ENCODE results near the gene LRRC37B.

DNA sequence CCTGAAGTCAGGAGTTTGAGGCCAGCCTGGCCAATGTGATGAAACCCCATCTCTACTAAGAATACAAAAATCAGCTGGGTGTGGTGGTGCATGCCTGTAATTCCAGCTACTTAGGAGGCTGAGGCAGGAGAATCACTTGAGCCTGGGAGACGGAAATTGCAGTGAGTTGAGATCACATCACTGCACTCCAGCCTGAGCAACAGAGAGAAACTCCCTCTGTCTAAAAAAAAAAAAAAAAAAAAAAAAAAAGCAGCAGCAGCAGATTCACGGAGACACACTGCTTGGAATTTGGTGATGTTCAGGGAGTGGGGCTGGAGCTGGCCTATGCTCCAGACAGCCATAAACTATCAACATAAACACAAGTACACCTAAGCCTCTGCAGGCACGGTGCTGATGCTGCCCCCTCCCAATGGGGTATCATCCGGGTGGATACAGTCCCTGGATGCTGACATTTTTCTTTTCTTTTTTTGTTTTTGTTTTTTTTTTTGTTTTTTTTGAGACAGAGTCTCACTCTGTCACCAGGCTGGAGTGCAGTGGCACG lies 95.5 kb downstream of the LRRC37B start:
- no peak for TF ChIP-seq CTCF (IDR thresholded peaks at IDR 0.05 in 4 of 5, conservative IDR thresholded peaks at IDR 0.05 in 1 of 5)
- no peak for TF ChIP-seq POLR2A (IDR thresholded peaks at IDR 0.05)
